HepG2 (cell line): ENCODE data around the gene PNKP. TPM values are rescaled to one million over a fixed set of nuclear protein-coding genes. Genes with fewer than 3 reads are reported as not detected.
A peak's percentile ranks its signal among the peaks of the same experiment; 100 is the strongest.

Experiments
- ADNP ChIP-seq: sonication (generic); formaldehyde crosslinking; IDR thresholded peaks from 2 replicates; pipeline ENCODE4 v1.4.0; 2020; ENCODE audit warnings: missing genetic modification reagents
- FOSL1 ChIP-seq: sonication (generic); formaldehyde crosslinking; IDR thresholded peaks from 2 replicates; pipeline ENCODE4 v1.9.0; 2021; ENCODE audit warnings: missing genetic modification reagents, borderline replicate concordance
- GATAD2A ChIP-seq: IDR thresholded peaks from 2 replicates; pipeline ENCODE4 v1.6.1; 2016
- HOXA3 ChIP-seq: sonication (generic); formaldehyde crosslinking; IDR thresholded peaks from 2 replicates; pipeline ENCODE4 v1.5.0; 2020; ENCODE audit warnings: missing genetic modification reagents
- KDM4B ChIP-seq: sonication (generic); formaldehyde crosslinking; IDR thresholded peaks from 2 replicates; pipeline ENCODE4 v1.4.0; 2020; ENCODE audit warnings: missing genetic modification reagents
- KDM5B ChIP-seq: sonication (generic); formaldehyde crosslinking; IDR thresholded peaks from 2 replicates; pipeline ENCODE4 v1.4.0; 2020; ENCODE audit warnings: missing genetic modification reagents, mild to moderate bottlenecking, borderline replicate concordance
- KLF9 ChIP-seq: IDR thresholded peaks from 2 replicates; pipeline ENCODE4 v1.6.1; 2016; ENCODE audit warnings: low read depth
- KMT2A ChIP-seq: sonication (generic); formaldehyde crosslinking; IDR thresholded peaks from 2 replicates; pipeline ENCODE4 v1.4.0; 2020; ENCODE audit warnings: missing genetic modification reagents
- POGZ ChIP-seq: sonication (generic); formaldehyde crosslinking; IDR thresholded peaks from 2 replicates; pipeline ENCODE4 v1.4.0; 2020; ENCODE audit warnings: mild to moderate bottlenecking, missing genetic modification reagents
- SIN3B ChIP-seq: fragments of 150-350 bp; IDR thresholded peaks from 2 replicates; pipeline ENCODE4 v1.6.1; 2014; ENCODE audit warnings: low read length
- SUZ12 ChIP-seq: fragments of 150-350 bp; IDR thresholded peaks from 2 replicates; pipeline ENCODE4 v1.6.1; 2014; ENCODE audit warnings: low read depth, low read length
- ZNF891 ChIP-seq: sonication (generic); formaldehyde crosslinking; IDR thresholded peaks from 2 replicates; pipeline ENCODE4 v1.5.0; 2020; ENCODE audit warnings: mild to moderate bottlenecking, missing genetic modification reagents
- ZSCAN20 ChIP-seq: sonication (generic); formaldehyde crosslinking; IDR thresholded peaks from 2 replicates; pipeline ENCODE4 v1.4.0; 2020; ENCODE audit warnings: missing genetic modification reagents, mild to moderate bottlenecking, borderline replicate concordance
- polyA plus RNA-seq, 8 experiments: library from polyadenylated mRNA; depleted of rRNA in 3 of 8; stranded (reverse) in 7 of 8; unstranded in 1 of 8; fragments of >200 nt; fragmentation: Illumina TruSeq in 4 of 8; extraction: Trizol in 4 of 8; gene quantifications; 2 replicates each; pipeline versions ENCODE4 v1.2.1 to v1.2.3, GENCODE V29; 2011 to 2016; ENCODE audit warnings: low read depth in 4 of 8, missing spikeins in 1 of 8, mixed read lengths in 1 of 8; ENCODE audit not compliant: insufficient read depth in 1 of 8
- total RNA-seq, 5 experiments: library from RNA; depleted of rRNA; stranded (reverse); fragments of >200 nt; fragmentation: Illumina TruSeq; extraction: Trizol; gene quantifications; 2 replicates each; pipeline ENCODE4 v1.2.3, GENCODE V29; 2016; ENCODE audit warnings: low read depth in 1 of 5
- TF ChIP-seq, protein P1 (sequence below): sonication (generic); formaldehyde crosslinking; conservative IDR thresholded peaks from 2 replicates; pipeline ENCODE4 v1.8.0; 2022; ENCODE audit warnings: missing genetic modification reagents
- TF ChIP-seq, protein P2 (sequence below): sonication (generic); formaldehyde crosslinking; IDR thresholded peaks from 2 replicates; pipeline ENCODE4 v1.5.0; 2020; ENCODE audit warnings: mild to moderate bottlenecking, missing genetic modification reagents, borderline replicate concordance
- TF ChIP-seq, protein P3 (sequence below): sonication (generic); formaldehyde crosslinking; IDR thresholded peaks from 2 replicates; pipeline ENCODE4 v1.4.0; 2020; ENCODE audit warnings: missing genetic modification reagents, mild to moderate bottlenecking, borderline replicate concordance
- TF ChIP-seq, protein P4 (sequence below): IDR thresholded peaks from 2 replicates; pipeline ENCODE4 v1.6.1; 2016; ENCODE audit warnings: mild to moderate bottlenecking

Gene PNKP
- total and polyA plus RNA-seq, 2 of the 13 experiments (the other 11 are each of a cell fraction or from before 2014, with no cell fraction given) = 12.7 to 27.1 TPM

DNA sequence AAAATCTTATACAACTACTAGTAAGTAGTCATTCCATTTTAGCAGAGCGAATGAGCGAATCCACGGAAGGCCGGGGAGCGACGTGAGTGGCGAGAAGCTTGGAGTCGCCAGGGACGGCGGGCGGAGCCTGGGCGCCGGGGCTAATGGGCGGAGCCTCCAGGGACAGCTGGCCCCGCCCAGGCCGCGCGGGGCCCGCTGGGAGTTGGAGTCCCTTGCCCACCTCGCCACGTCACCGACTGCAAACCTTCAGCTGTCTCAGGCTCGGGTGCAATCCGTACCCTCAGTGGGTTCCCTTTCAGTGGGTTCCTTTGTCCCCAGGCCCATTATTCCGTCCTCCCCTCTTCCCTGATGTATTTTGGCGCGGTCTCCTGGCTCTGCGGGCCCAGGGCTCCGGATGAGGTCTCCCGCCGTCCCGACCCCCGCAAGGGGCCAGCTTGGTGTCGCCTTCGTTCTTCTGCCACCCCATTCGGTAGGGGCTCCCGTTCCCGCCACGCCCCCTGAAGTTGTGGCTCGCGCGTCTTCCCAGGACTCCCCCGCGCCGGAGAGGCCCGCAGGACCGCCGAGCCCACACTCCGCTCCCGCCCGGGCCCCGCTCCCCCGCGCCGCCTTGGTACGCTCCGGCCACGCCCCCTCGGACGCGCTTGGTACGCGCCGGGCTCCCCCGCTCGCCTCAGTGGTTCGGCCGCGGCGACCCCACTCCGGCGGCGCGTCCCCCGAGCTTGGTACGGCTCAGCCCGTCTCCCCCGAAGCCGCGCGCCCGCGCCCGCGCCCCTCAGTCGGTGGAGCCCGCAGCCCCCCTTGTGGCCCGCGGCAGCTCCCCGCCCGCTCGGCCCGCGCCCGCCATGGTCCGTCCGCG lies 16.7 kb downstream of the PNKP start, which contains the start of gene PTOV1 (continued):
- TF ChIP-seq SUZ12 = peak; percentile 68
- TF ChIP-seq, protein P1, sequence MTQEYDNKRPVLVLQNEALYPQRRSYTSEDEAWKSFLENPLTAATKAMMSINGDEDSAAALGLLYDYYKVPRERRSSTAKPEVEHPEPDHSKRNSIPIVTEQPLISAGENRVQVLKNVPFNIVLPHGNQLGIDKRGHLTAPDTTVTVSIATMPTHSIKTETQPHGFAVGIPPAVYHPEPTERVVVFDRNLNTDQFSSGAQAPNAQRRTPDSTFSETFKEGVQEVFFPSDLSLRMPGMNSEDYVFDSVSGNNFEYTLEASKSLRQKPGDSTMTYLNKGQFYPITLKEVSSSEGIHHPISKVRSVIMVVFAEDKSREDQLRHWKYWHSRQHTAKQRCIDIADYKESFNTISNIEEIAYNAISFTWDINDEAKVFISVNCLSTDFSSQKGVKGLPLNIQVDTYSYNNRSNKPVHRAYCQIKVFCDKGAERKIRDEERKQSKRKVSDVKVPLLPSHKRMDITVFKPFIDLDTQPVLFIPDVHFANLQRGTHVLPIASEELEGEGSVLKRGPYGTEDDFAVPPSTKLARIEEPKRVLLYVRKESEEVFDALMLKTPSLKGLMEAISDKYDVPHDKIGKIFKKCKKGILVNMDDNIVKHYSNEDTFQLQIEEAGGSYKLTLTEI (CRISPR knock-in tag) = no peak
- TF ChIP-seq GATAD2A (CRISPR knock-in tag) = no peak
- no peak for TF ChIP-seq ADNP (CRISPR knock-in tag)
- TF ChIP-seq, protein P2, sequence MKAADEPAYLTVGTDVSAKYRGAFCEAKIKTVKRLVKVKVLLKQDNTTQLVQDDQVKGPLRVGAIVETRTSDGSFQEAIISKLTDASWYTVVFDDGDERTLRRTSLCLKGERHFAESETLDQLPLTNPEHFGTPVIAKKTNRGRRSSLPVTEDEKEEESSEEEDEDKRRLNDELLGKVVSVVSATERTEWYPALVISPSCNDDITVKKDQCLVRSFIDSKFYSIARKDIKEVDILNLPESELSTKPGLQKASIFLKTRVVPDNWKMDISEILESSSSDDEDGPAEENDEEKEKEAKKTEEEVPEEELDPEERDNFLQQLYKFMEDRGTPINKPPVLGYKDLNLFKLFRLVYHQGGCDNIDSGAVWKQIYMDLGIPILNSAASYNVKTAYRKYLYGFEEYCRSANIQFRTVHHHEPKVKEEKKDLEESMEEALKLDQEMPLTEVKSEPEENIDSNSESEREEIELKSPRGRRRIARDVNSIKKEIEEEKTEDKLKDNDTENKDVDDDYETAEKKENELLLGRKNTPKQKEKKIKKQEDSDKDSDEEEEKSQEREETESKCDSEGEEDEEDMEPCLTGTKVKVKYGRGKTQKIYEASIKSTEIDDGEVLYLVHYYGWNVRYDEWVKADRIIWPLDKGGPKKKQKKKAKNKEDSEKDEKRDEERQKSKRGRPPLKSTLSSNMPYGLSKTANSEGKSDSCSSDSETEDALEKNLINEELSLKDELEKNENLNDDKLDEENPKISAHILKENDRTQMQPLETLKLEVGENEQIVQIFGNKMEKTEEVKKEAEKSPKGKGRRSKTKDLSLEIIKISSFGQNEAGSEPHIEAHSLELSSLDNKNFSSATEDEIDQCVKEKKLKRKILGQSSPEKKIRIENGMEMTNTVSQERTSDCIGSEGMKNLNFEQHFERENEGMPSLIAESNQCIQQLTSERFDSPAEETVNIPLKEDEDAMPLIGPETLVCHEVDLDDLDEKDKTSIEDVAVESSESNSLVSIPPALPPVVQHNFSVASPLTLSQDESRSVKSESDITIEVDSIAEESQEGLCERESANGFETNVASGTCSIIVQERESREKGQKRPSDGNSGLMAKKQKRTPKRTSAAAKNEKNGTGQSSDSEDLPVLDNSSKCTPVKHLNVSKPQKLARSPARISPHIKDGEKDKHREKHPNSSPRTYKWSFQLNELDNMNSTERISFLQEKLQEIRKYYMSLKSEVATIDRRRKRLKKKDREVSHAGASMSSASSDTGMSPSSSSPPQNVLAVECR = peak; percentile 81; the same call in 1 of the 2 replicates
- TF ChIP-seq HOXA3 = peak; percentile 78
- 0 out of 2 replicates have a peak, but pooled peaks have one; percentile 40 for TF ChIP-seq KLF9 (CRISPR knock-in tag)
- peak; percentile 70 for TF ChIP-seq POGZ (CRISPR knock-in tag)
- TF ChIP-seq, protein P3, sequence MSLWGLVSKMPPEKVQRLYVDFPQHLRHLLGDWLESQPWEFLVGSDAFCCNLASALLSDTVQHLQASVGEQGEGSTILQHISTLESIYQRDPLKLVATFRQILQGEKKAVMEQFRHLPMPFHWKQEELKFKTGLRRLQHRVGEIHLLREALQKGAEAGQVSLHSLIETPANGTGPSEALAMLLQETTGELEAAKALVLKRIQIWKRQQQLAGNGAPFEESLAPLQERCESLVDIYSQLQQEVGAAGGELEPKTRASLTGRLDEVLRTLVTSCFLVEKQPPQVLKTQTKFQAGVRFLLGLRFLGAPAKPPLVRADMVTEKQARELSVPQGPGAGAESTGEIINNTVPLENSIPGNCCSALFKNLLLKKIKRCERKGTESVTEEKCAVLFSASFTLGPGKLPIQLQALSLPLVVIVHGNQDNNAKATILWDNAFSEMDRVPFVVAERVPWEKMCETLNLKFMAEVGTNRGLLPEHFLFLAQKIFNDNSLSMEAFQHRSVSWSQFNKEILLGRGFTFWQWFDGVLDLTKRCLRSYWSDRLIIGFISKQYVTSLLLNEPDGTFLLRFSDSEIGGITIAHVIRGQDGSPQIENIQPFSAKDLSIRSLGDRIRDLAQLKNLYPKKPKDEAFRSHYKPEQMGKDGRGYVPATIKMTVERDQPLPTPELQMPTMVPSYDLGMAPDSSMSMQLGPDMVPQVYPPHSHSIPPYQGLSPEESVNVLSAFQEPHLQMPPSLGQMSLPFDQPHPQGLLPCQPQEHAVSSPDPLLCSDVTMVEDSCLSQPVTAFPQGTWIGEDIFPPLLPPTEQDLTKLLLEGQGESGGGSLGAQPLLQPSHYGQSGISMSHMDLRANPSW (CRISPR knock-in tag) = 0 out of 2 replicates have a peak, but pooled peaks have one; percentile 48
- no peak; the same call in 1 of the 2 replicates for TF ChIP-seq KDM5B (CRISPR knock-in tag)
- TF ChIP-seq, protein P4, sequence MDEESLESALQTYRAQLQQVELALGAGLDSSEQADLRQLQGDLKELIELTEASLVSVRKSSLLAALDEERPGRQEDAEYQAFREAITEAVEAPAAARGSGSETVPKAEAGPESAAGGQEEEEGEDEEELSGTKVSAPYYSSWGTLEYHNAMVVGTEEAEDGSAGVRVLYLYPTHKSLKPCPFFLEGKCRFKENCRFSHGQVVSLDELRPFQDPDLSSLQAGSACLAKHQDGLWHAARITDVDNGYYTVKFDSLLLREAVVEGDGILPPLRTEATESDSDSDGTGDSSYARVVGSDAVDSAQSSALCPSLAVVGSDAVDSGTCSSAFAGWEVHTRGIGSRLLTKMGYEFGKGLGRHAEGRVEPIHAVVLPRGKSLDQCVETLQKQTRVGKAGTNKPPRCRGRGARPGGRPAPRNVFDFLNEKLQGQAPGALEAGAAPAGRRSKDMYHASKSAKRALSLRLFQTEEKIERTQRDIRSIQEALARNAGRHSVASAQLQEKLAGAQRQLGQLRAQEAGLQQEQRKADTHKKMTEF (CRISPR knock-in tag) = peak; percentile 87
- TF ChIP-seq SIN3B = no peak
- 0 out of 2 replicates have a peak, but pooled peaks have one; percentile 13 for TF ChIP-seq KMT2A (CRISPR knock-in tag)
- TF ChIP-seq FOSL1 (CRISPR knock-in tag) = no peak
- no peak for TF ChIP-seq ZNF891 (CRISPR knock-in tag)
- TF ChIP-seq KDM4B (CRISPR knock-in tag) = 0 out of 2 replicates have a peak, but pooled peaks have one; percentile 38
- TF ChIP-seq ZSCAN20 = no peak
